Body of pancreas (tissue), 4 donors: ENCODE results near the gene RSPH9. TPM values are rescaled to one million over a fixed set of nuclear protein-coding genes. Genes with fewer than 3 reads are reported as not detected.
A peak's percentile ranks its signal among the peaks of the same experiment; 100 is the strongest.

Source experiments
- ATAC-seq: fragments of 150-250 bp; one replicate; pipeline ENCODE4 v1.9.1; 2016
- DNase-seq, 4 donors: peaks; one replicate each; pipeline ENCODE4 v3.0.0-alpha.2; 2019
- H3K27ac ChIP-seq, 4 donors: fragments of 200-600 bp; sonication (generic); 1 replicate in 3 of 4; 2 replicates in 1 of 4; pipeline versions ENCODE4 v1.5.1 to v1.6.1; 2016 to 2019; ENCODE audit warnings: mild to moderate bottlenecking in 1 of 4, mixed read lengths in 1 of 4, moderate library complexity in 1 of 4
- H3K27me3 ChIP-seq, 2 donors: fragments of 200-600 bp; sonication (generic); one replicate each; pipeline ENCODE4 v1.6.0; 2016; ENCODE audit warnings: mild to moderate bottlenecking in 1 of 2
- H3K36me3 ChIP-seq, 2 donors: fragments of 200-600 bp; sonication (generic); replicated peaks in 1 of 2; 2 replicates each; pipeline ENCODE4 v1.5.1; 2016; ENCODE audit warnings: low read depth in 2 of 2; ENCODE audit not compliant: insufficient read depth in 1 of 2
- H3K4me1 ChIP-seq: fragments of 200-600 bp; sonication (generic); one replicate; pipeline ENCODE4 v1.6.0; 2016
- H3K4me3 ChIP-seq, 2 donors: fragments of 200-600 bp; sonication (generic); 1 replicate in 1 of 2; 2 replicates in 1 of 2; pipeline ENCODE4 v1.5.1; 2016 to 2019
- H3K9me3 ChIP-seq, 3 donors: fragments of 200-600 bp; sonication (generic); 1 replicate in 2 of 3; 2 replicates in 1 of 3; pipeline ENCODE4 v1.5.1; 2016
- CTCF ChIP-seq, 7 experiments: fragments of 450-650 bp in 4 of 7; fragments of 200-600 bp in 3 of 7; sonication (generic) in 3 of 7; IDR thresholded peaks; one replicate each; pipeline ENCODE4 v1.5.1; 2016 to 2019; ENCODE audit warnings: antibody characterized with exemption in 7 of 7
- POLR2A ChIP-seq, 3 donors: fragments of 450-650 bp; IDR thresholded peaks; one replicate each; pipeline ENCODE4 v1.6.1; 2016; ENCODE audit warnings: antibody characterized with exemption in 3 of 3, mild to moderate bottlenecking in 2 of 3
- WGBS, 2 donors: methylation state at CpG; one replicate each; pipeline ENCODE4 v1.1.5; 2017; 5-methylcytosine and 5-hydroxymethylcytosine counted together
- intact Hi-C: fragments of 100-400 bp; cut with DNase I; formaldehyde crosslinking; loops from one replicate; pipeline ENCODE4 v1.15.1; 2023
- total RNA-seq, 2 donors: library from RNA; depleted of rRNA; stranded (reverse); fragments of >200 nt; gene quantifications; one replicate each; pipeline ENCODE4 v1.1.0, GENCODE V29; 2016

RSPH9 gene
- total RNA-seq, 2 donors from 2014 or later = not detected

GRCh38 chr6:43718387-43719105, 73.7 kb downstream of the RSPH9 start:
- TF ChIP-seq POLR2A (IDR thresholded peaks at IDR 0.05) = no peak
- TF ChIP-seq CTCF (IDR thresholded peaks at IDR 0.05) = no peak
- H3K9me3 ChIP-seq = no peaks in the 10 kb centered on the region
- no peak overlapping the region for H3K27ac ChIP-seq
- no peaks in the 10 kb centered on the region for H3K36me3 ChIP-seq
- no peak overlapping the region for H3K4me3 ChIP-seq
- WGBS, 2 donors = 74 to 85% methylated on average over 6 to 13 of the region's 13 CpGs
- H3K27me3 ChIP-seq = no peaks in the 10 kb centered on the region
- ATAC-seq (peak; percentile 9), DNase-seq (no peak)
- H3K4me1 ChIP-seq = no peaks in the 10 kb centered on the region
- intact Hi-C loops = no loop called here

GRCh38 chr6:43719511-43719910, 74.7 kb downstream of the RSPH9 start:
- no peak for TF ChIP-seq POLR2A (IDR thresholded peaks at IDR 0.05)
- no peak for TF ChIP-seq CTCF (IDR thresholded peaks at IDR 0.05)
- no peaks in the 10 kb centered on the region for H3K9me3 ChIP-seq
- 59 to 68% methylated on average over 5 of the region's 7 CpGs for WGBS, 2 donors

GRCh38 chr6:43720999-43721398, 76.2 kb downstream of the RSPH9 start:
- TF ChIP-seq CTCF (IDR thresholded peaks at IDR 0.05) (no peak), POLR2A (IDR thresholded peaks at IDR 0.05) (no peak)
- DNase-seq (no peak), ATAC-seq (no peak)
- Histone ChIP-seq H3K27me3 (no peaks in the 10 kb centered on the region), H3K27ac (no peak overlapping the region), H3K9me3 (no peaks in the 10 kb centered on the region), H3K4me3 (no peak overlapping the region), H3K36me3 (no peaks in the 10 kb centered on the region), H3K4me1 (no peaks in the 10 kb centered on the region)
- intact Hi-C loops = loop anchor here (5.0 kb wide), 1 partner anchor 361 kb away; no protein-coding TSS in a partner anchor
- WGBS, 2 donors = 74 to 83% methylated on average over 4 of the region's 4 CpGs

More at GRCh38 chr6:43719511-43719910, 74.7 kb downstream of the RSPH9 start:
- no peaks in the 10 kb centered on the region for H3K27me3 ChIP-seq
- intact Hi-C loops = no loop called here
- H3K4me1 ChIP-seq = no peaks in the 10 kb centered on the region
- H3K27ac ChIP-seq = no peak overlapping the region
- no peak overlapping the region for H3K4me3 ChIP-seq
- DNase-seq (no peak), ATAC-seq (no peak)
- no peaks in the 10 kb centered on the region for H3K36me3 ChIP-seq

Other genes with a start within 250 kb of the RSPH9 start
- gene ABCC10, start 217.5 kb upstream of the RSPH9 start, total RNA-seq = 10 to 100 TPM; 17.1 to 44.5 TPM
- not detected for gene DLK2, start 189.5 kb upstream of the RSPH9 start, total RNA-seq
- 10 to 100 TPM; 16.9 to 47.5 TPM for gene TJAP1, start 167.5 kb upstream of the RSPH9 start, total RNA-seq
- not detected for gene LRRC73, start 134.7 kb upstream of the RSPH9 start, total RNA-seq
- gene YIPF3, start 128.1 kb upstream of the RSPH9 start, total RNA-seq = 100 to 1,000 TPM in 1 of 2 donors, 10 to 100 TPM in 1; 79.4 to 122 TPM
- 10 to 100 TPM; 19.1 to 20.2 TPM for gene POLR1C, start 127.9 kb upstream of the RSPH9 start, total RNA-seq
- 10 to 100 TPM; 16.8 to 20.5 TPM for gene XPO5, start 69.0 kb upstream of the RSPH9 start, total RNA-seq
- gene POLH, start 68.9 kb upstream of the RSPH9 start, total RNA-seq = 1 to 10 TPM; 4.3 to 8.8 TPM
- gene GTPBP2, start 15.8 kb upstream of the RSPH9 start, total RNA-seq = 10 to 100 TPM; 32.9 to 55.0 TPM
- gene MAD2L1BP, start 9.2 kb upstream of the RSPH9 start, total RNA-seq = 10 to 100 TPM; 14.8 to 17.4 TPM
- gene MRPS18A, start 42.8 kb downstream of the RSPH9 start, total RNA-seq = 10 to 100 TPM; 16.9 to 36.3 TPM
- gene VEGFA, start 125.2 kb downstream of the RSPH9 start, total RNA-seq = 100 to 1,000 TPM in 1 of 2 donors, 10 to 100 TPM in 1; 84.8 to 272 TPM